ENCODE results near the gene MED28. TPM values are rescaled to one million over a fixed set of nuclear protein-coding genes. Genes with fewer than 3 reads are reported as not detected.

Gene MED28
- total and polyA plus RNA-seq, 2 donors (not counting 1 experiment from before 2014, with no cell fraction given), result 11.8 to 81.5 TPM

- H3K9me3 Mint-ChIP-seq (ENCODE audit: insufficient read depth), result no peaks in the 10 kb centered on the region
- Histone ChIP-seq H3K79me2 (ENCODE audit: control insufficient read depth, insufficient read depth, low read length) (peaks cover 12% of the 10 kb centered on the region), H3K4me2 (replicated peaks; ENCODE audit: low read depth, low read length, poor library complexity, severe bottlenecking) (peak overlapping the region; percentile 78), H2AFZ (ENCODE audit: insufficient read depth, low read depth, low read length, poor library complexity, severe bottlenecking) (peak overlapping the region; percentile 74), H3K27ac (ENCODE audit: low read length in 2 of 2) (peak overlapping the region; percentile 85 to 87), H3K4me3 (ENCODE audit: control extremely low read depth in 1 of 5, extremely low read depth in 1 of 5, insufficient read depth in 1 of 5, low read depth in 2 of 5, low read length in 4 of 5) (peak overlapping the region; percentile 69 to 95 (median 83)), H3K4me1 (ENCODE audit: control insufficient read depth in 2 of 2, insufficient read depth in 2 of 2, low read length in 2 of 2) (peaks cover 13 to 25% of the 10 kb centered on the region in 2 donors), H3K9ac (ENCODE audit: low read length) (peak overlapping the region; percentile 82), H3K9me3 (ENCODE audit: control extremely low read depth in 1 of 3, control insufficient read depth in 2 of 3, insufficient read depth in 1 of 3, low read length in 2 of 3) (peaks cover 0 to 4% (median 0%) of the 10 kb centered on the region in 3 donors), H3K36me3 (replicated peaks in 1 of 2; ENCODE audit: control extremely low read depth in 1 of 2, control insufficient read depth in 1 of 2, extremely low read depth in 1 of 2, insufficient read depth in 2 of 2, low read length in 1 of 2) (peaks cover 0 to 18% of the 10 kb centered on the region in 2 experiments), H4K20me1 (ENCODE audit: control insufficient read depth, insufficient read depth, low read length, poor library complexity, severe bottlenecking) (no peaks in the 10 kb centered on the region), H3K27me3 (replicated peaks in 1 of 4; ENCODE audit: control extremely low read depth in 1 of 4, control insufficient read depth in 3 of 4, insufficient read depth in 4 of 4, low read length in 3 of 4) (no peaks in the 10 kb centered on the region)
- H3K27me3 Mint-ChIP-seq, result no peaks in the 10 kb centered on the region
- WGBS (ENCODE audit: insufficient coverage), result 3% methylated on average over 30 of the region's 33 CpGs
- DNase-seq, result no peak
- intact Hi-C loops (cut with micrococcal nuclease), result loop anchor here (1.0 to 2.0 kb wide), 6 partner anchors 17 to 444 kb away; partner anchors contain the start of genes DCAF16, MED28, NCAPG and QDPR
- peak overlapping the region; percentile 96 for H3K27ac Mint-ChIP-seq
- POLR2A ChIA-PET, result interaction anchor here (1.4 to 1.8 kb wide), 3 partner anchors 10 to 36 kb away, joined by 3 to 14 read pairs (median 5); partner anchors contain the start of gene MED28
- peaks cover 30% of the 10 kb centered on the region for H3K4me1 Mint-ChIP-seq
- peak; percentile 8 for ATAC-seq (ENCODE audit: low read depth)
- CTCF ChIA-PET, result interaction anchor here (0.9 to 2.0 kb wide), 4 partner anchors 15 to 37 kb away, joined by 3 to 9 read pairs (median 6); partner anchors contain the start of gene MED28
- H3K4me3 Mint-ChIP-seq, result peak overlapping the region; percentile 92
- TF ChIP-seq EZH2 (IDR thresholded peaks at IDR 0.05; ENCODE audit: borderline replicate concordance, insufficient read depth, low read depth, low read length, poor library complexity, severe bottlenecking), result no peak
- TF ChIP-seq CTCF (IDR thresholded peaks at IDR 0.05), result no peak
These were observed 36.6 kb upstream of the MED28 start for GRCh38 chr4:17577665-17578481.

Data from B cell (primary cell).